PC-9 (cell line): ENCODE measurements around the gene SLC12A2. TPM values are rescaled to one million over a fixed set of nuclear protein-coding genes. Genes with fewer than 3 reads are reported as not detected.
A peak's percentile ranks its signal among the peaks of the same experiment; 100 is the strongest.

Experiments used
- BruUV-seq: library from RNA; stranded (reverse); fragments of 400-500 nt; replicated peaks from 2 replicates; lab custom pipeline; 2021; lab: Mats Ljungman, UMichigan
- CTCF ChIA-PET: fragments of 300-600 bp; sonication (Branson Sonifier 250); formaldehyde crosslinking; loops from one replicate; lab custom pipeline; 2022; ENCODE audit warnings: antibody characterized with exemption; lab: Charles Lee
- POLR2A ChIA-PET: fragments of 300-600 bp; sonication (Branson Sonifier 250); formaldehyde crosslinking; loops from one replicate; lab custom pipeline; 2022; ENCODE audit warnings: antibody characterized with exemption; ENCODE audit not compliant: unreplicated experiment; lab: Charles Lee
- DNase-seq, 2 experiments: peaks; one replicate each; pipeline versions ENCODE4 v3.0.0 to v3.0.0-alpha.2; 2015 to 2022; ENCODE audit warnings: mixed read lengths in 1 of 2
- H2AFZ ChIP-seq: fragments of 200-600 bp; sonication (generic); 2 replicates; pipeline ENCODE4 v1.8.1; 2017; ENCODE audit warnings: antibody characterized with exemption
- H3F3A ChIP-seq: fragments of 200-600 bp; sonication (generic); 2 replicates; pipeline ENCODE4 v1.8.1; 2017; ENCODE audit warnings: antibody characterized with exemption, mild to moderate bottlenecking, low read depth; ENCODE audit not compliant: insufficient read depth
- H3K27ac ChIP-seq: fragments of 200-600 bp; sonication (generic); 2 replicates; pipeline ENCODE4 v1.6.1; 2016; ENCODE audit warnings: mixed run types
- H3K27me3 ChIP-seq: fragments of 200-600 bp; sonication (generic); 2 replicates; pipeline ENCODE4 v1.6.1; 2016; ENCODE audit warnings: low read depth, mixed run types; ENCODE audit not compliant: insufficient read depth
- H3K36me3 ChIP-seq: fragments of 200-600 bp; sonication (generic); 2 replicates; pipeline ENCODE4 v1.6.1; 2016; ENCODE audit warnings: low read depth, mixed run types
- H3K4me1 ChIP-seq: fragments of 200-600 bp; sonication (generic); replicated peaks from 2 replicates; pipeline ENCODE4 v1.6.1; 2016; ENCODE audit warnings: mixed run types; ENCODE audit not compliant: insufficient read depth
- H3K4me2 ChIP-seq: fragments of 200-600 bp; sonication (generic); 2 replicates; pipeline ENCODE4 v1.6.1; 2017; ENCODE audit warnings: mixed run types
- H3K4me3 ChIP-seq: fragments of 200-600 bp; sonication (generic); 2 replicates; pipeline ENCODE4 v1.6.1; 2016; ENCODE audit warnings: mixed run types
- H3K79me2 ChIP-seq: fragments of 200-600 bp; sonication (generic); 2 replicates; pipeline ENCODE4 v1.6.1; 2017; ENCODE audit warnings: low read depth, mixed run types
- H3K9me2 ChIP-seq: fragments of 200-600 bp; sonication (generic); 2 replicates; pipeline ENCODE4 v1.8.1; 2017; ENCODE audit warnings: mild to moderate bottlenecking; ENCODE audit not compliant: insufficient read depth
- H3K9me3 ChIP-seq: fragments of 200-600 bp; sonication (generic); 2 replicates; pipeline ENCODE4 v1.8.1; 2016; ENCODE audit warnings: low read depth; ENCODE audit not compliant: insufficient read depth
- H4K20me1 ChIP-seq: fragments of 200-600 bp; sonication (generic); 2 replicates; pipeline ENCODE4 v1.8.1; 2017; ENCODE audit not compliant: insufficient read depth
- CTCF ChIP-seq: fragments of 200-600 bp; sonication (generic); conservative IDR thresholded peaks from 2 replicates; pipeline ENCODE4 v1.6.1; 2017; ENCODE audit warnings: mixed run types, antibody characterized with exemption, mild to moderate bottlenecking, moderate library complexity
- EZH2 ChIP-seq: fragments of 200-600 bp; sonication (generic); IDR thresholded peaks from 2 replicates; pipeline ENCODE4 v1.8.0; 2017; ENCODE audit warnings: antibody characterized with exemption, low read depth
- intact Hi-C: fragments of 100-400 bp; cut with micrococcal nuclease; formaldehyde crosslinking; loops from one replicate; pipeline ENCODE4 v1.10.0; 2022; ENCODE audit not compliant: unreplicated experiment
- total RNA-seq: library from RNA; stranded (reverse); gene quantifications from 2 replicates; pipeline ENCODE4 v1.2.3, GENCODE V29; 2021

Gene SLC12A2
- total RNA-seq, 1 experiment from 2014 or later: 24.4 TPM

GRCh38 chr5:128081111-128081851 lies 2.3 kb upstream of the SLC12A2 start:
- CTCF ChIA-PET: interaction anchor here (0.6 to 1.1 kb wide), 3 partner anchors 117 to 205 kb away, joined by 3 to 6 read pairs (median 4); no protein-coding TSS in a partner anchor
- intact Hi-C loops: loop anchor here (5.0 kb wide), 2 partner anchors 189 to 519 kb away; no protein-coding TSS in a partner anchor
- peak in 1 of 2 experiments; percentile 45 for DNase-seq
- Histone ChIP-seq H3K4me1 (peaks cover 46% of the 10 kb centered on the region), H3K36me3 (peaks cover 13% of the 10 kb centered on the region; the same call in 1 of the 2 replicates), H2AFZ (peak overlapping the region; percentile 90), H3K27ac (peak overlapping the region; percentile 71), H3K9me2 (no peaks in the 10 kb centered on the region), H3K9me3 (no peaks in the 10 kb centered on the region), H3K79me2 (peaks cover 72% of the 10 kb centered on the region), H3K27me3 (no peaks in the 10 kb centered on the region), H3K4me2 (peak overlapping the region; percentile 100), H3K4me3 (peak overlapping the region; percentile 97), H3F3A (no peaks in the 10 kb centered on the region), H4K20me1 (peaks cover 15% of the 10 kb centered on the region)
- POLR2A ChIA-PET: interaction anchor here (0.6 to 0.8 kb wide), 3 partner anchors 43 to 54 kb away, joined by 4 to 9 read pairs (median 6); no protein-coding TSS in a partner anchor
- TF ChIP-seq CTCF (peak; percentile 56), EZH2 (no peak)
- no TSS peak for BruUV-seq

- CTCF ChIA-PET: no interaction called here
- H3K4me1 ChIP-seq: peaks cover 59% of the 10 kb centered on the region
- BruUV-seq: no TSS peak
- no peaks in the 10 kb centered on the region for H3K27me3 ChIP-seq
- H3K9me2 ChIP-seq: no peaks in the 10 kb centered on the region
- H3K27ac ChIP-seq: peak overlapping the region; percentile 71
- no peak for DNase-seq
- peaks cover 81% of the 10 kb centered on the region for H3K79me2 ChIP-seq
- TF ChIP-seq CTCF (no peak), EZH2 (no peak)
- H3K4me2 ChIP-seq: peak overlapping the region; percentile 100
- H3K9me3 ChIP-seq: no peaks in the 10 kb centered on the region
- no peaks in the 10 kb centered on the region for H3F3A ChIP-seq
- peaks cover 16% of the 10 kb centered on the region; the same call in 1 of the 2 replicates for H3K36me3 ChIP-seq
- peak overlapping the region; percentile 97 for H3K4me3 ChIP-seq
- peak overlapping the region; percentile 90 for H2AFZ ChIP-seq
- intact Hi-C loops: loop anchor here (1.0 to 5.0 kb wide), 8 partner anchors 46 to 520 kb away; no protein-coding TSS in a partner anchor
- POLR2A ChIA-PET: no interaction called here
- peaks cover 23% of the 10 kb centered on the region for H4K20me1 ChIP-seq
Observed at GRCh38 chr5:128082551-128083032, 974 bp upstream of the SLC12A2 start.

GRCh38 chr5:128083811-128084227 lies 253 bp downstream of the SLC12A2 start:
- Histone ChIP-seq H3K4me2 (peak overlapping the region; percentile 97; the same call in 1 of the 2 replicates), H3K9me2 (no peaks in the 10 kb centered on the region), H3K27me3 (no peaks in the 10 kb centered on the region), H3K4me3 (peak overlapping the region; percentile 97), H3K36me3 (peaks cover 12% of the 10 kb centered on the region; the same call in 1 of the 2 replicates), H3F3A (no peaks in the 10 kb centered on the region), H3K4me1 (peaks cover 54% of the 10 kb centered on the region), H2AFZ (peak overlapping the region; percentile 76; the same call in 1 of the 2 replicates), H3K9me3 (no peaks in the 10 kb centered on the region), H4K20me1 (peaks cover 23% of the 10 kb centered on the region), H3K27ac (no peak overlapping the region), H3K79me2 (peaks cover 81% of the 10 kb centered on the region)
- ChIA-PET CTCF (no interaction called here), POLR2A (no interaction called here)
- no peak; the same call in 1 of the 2 replicates for TF ChIP-seq CTCF
- no peak for TF ChIP-seq EZH2
- no TSS peak for BruUV-seq
- intact Hi-C loops: loop anchor here (1.0 to 5.0 kb wide), 9 partner anchors 47 to 522 kb away; no protein-coding TSS in a partner anchor
- no peak for DNase-seq
